ENCODE results near the gene CCDC27.

The CCDC27 gene

GRCh38 chr1:3729594-3730542, 22.4 kb upstream of the CCDC27 start:
- Mint-ChIP-seq H3K36me3 (no peaks in the 10 kb centered on the region), H3K9me3 (peaks cover 4% of the 10 kb centered on the region), H3K4me1 (no peaks in the 10 kb centered on the region), H3K27ac (no peak overlapping the region), H3K27me3 (peaks cover 32% of the 10 kb centered on the region), H3K4me3 (no peak overlapping the region)
- ATAC-seq = no peak

- no peaks in the 10 kb centered on the region for H3K36me3 Mint-ChIP-seq
- H3K27ac Mint-ChIP-seq = no peak overlapping the region
- H3K27me3 Mint-ChIP-seq = peaks cover 25% of the 10 kb centered on the region
- no peaks in the 10 kb centered on the region for H3K4me1 Mint-ChIP-seq
- no peak for ATAC-seq
- H3K9me3 Mint-ChIP-seq = peaks cover under 1% of the 10 kb centered on the region
- H3K4me3 Mint-ChIP-seq = no peak overlapping the region
Measured at GRCh38 chr1:3730543-3731247, 21.6 kb upstream of the CCDC27 start.

DNA sequence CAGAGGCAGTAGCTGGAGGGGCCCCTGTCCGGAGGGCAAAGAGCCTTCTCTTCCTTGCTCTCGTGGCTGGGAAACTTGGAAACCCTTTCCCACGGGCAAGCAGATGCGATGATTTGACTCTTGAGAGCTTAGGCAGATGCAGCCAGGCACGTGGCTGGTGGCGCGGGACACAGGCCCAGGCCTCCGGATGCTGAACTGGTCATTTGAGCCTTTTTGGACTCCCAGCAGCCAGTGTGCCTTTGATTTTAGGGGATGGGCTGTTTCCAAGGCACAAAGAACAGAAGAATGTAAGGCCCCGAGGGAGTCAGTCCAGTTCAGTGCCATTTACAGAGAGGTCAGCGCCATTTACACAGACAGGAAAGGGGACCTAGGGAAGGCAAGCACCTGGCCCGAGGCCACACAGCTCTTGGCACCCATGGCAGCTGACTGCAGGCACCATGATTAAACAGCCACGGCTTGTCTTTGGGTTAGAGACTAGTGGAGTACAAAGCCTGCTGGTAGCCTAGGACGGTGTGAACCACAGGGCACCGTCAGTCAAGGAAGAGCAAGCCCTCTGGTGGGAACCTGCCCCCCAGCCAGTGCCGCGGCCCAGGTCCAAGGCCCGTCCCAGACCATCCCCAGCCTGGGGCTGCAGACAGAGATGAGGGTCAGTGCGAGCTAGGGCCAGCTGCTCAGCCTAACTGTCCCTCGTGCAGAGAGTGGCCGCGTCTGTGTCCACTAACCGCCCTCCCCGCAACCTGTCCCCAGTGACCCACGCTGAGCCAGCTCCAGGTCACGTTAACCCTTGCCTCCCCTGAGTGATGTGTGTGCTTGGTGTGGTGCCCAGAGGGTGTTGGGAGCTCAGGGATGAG, 20.4 kb upstream of the CCDC27 start:
- Mint-ChIP-seq H3K27ac (no peak overlapping the region), H3K9me3 (no peaks in the 10 kb centered on the region), H3K4me3 (no peak overlapping the region), H3K36me3 (no peaks in the 10 kb centered on the region), H3K27me3 (peaks cover 14% of the 10 kb centered on the region), H3K4me1 (no peaks in the 10 kb centered on the region)
- no peak for ATAC-seq

GRCh38 chr1:3732434-3733093, 19.7 kb upstream of the CCDC27 start:
- Mint-ChIP-seq H3K27me3 (peaks cover 12% of the 10 kb centered on the region), H3K27ac (no peak overlapping the region), H3K4me3 (no peak overlapping the region), H3K4me1 (no peaks in the 10 kb centered on the region), H3K36me3 (no peaks in the 10 kb centered on the region), H3K9me3 (no peaks in the 10 kb centered on the region)
- no peak for ATAC-seq

DNA sequence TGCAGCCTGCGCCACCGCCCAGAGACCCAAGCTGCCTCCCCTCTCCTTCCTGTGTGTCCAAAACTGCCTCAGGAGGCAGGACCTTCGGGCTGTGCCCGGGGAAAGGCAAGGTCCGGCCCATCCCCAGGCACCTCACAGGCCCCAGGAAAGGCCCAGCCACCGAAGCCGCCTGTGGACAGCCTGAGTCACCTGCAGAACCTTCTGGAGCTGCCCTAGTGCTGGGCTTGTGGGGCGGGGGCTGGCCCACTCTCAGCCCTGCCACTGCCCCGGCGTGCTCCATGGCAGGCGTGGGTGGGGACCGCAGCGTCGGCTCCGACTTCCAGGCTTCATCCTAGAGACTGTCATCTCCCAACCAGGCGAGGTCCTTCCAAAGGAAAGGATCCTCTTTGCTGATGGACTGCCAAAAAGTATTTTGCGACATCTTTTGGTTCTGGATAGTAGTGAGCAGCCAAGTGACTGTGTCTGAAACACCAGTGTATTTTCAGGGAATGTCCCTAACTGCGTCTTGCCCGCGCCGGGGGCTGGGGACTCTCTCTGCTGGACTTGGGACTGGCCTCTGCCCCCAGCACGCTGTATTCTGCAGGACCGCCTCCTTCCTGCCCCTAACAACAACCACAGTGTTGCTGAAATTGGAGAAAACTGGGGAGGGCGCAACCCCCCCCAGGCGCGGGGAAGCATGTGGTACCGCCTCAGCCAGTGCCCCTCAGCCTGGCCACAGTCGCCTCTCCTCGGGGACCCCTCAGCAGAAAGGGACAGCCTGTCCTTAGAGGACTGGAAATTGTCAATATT, 19.0 kb upstream of the CCDC27 start:
- Mint-ChIP-seq H3K9me3 (no peaks in the 10 kb centered on the region), H3K4me3 (no peak overlapping the region), H3K27ac (no peak overlapping the region), H3K4me1 (no peaks in the 10 kb centered on the region), H3K27me3 (peaks cover 12% of the 10 kb centered on the region), H3K36me3 (no peaks in the 10 kb centered on the region)
- no peak for ATAC-seq

- no peaks in the 10 kb centered on the region for H3K4me1 Mint-ChIP-seq
- no peak overlapping the region for H3K27ac Mint-ChIP-seq
- H3K36me3 Mint-ChIP-seq = no peaks in the 10 kb centered on the region
- H3K4me3 Mint-ChIP-seq = no peak overlapping the region
- H3K9me3 Mint-ChIP-seq = no peaks in the 10 kb centered on the region
- peaks cover 4% of the 10 kb centered on the region for H3K27me3 Mint-ChIP-seq
- ATAC-seq = no peak
Measured at GRCh38 chr1:3733883-3734589, 18.2 kb upstream of the CCDC27 start.

DNA sequence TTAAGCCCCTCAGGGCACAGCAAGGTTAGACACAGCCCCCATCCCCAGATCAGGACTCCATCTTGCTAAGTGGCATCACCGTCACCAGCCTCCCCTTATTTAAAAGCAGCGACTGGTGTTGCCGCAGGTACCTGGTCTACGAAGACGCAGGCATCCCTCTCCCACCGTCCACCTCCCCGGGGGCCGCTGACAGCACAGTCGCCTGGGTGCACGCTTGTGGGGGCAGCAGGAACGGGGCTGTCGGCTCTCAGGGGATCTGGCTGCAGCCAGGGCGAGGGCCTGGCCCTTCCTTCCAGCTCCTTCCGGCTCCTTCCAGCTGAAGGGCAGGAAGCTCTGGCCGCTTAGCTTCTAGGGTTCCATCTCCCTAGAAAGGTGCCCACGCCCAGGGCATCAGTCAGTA, 17.6 kb upstream of the CCDC27 start:
- H3K27me3 Mint-ChIP-seq = no peaks in the 10 kb centered on the region

GRCh38 chr1:3735027-3735681, 17.1 kb upstream of the CCDC27 start:
- Mint-ChIP-seq H3K27ac (no peak overlapping the region), H3K27me3 (no peaks in the 10 kb centered on the region), H3K4me1 (no peaks in the 10 kb centered on the region), H3K4me3 (no peak overlapping the region), H3K36me3 (no peaks in the 10 kb centered on the region), H3K9me3 (no peaks in the 10 kb centered on the region)
- ATAC-seq = no peak

More for the DNA sequence above, 17.6 kb upstream of the CCDC27 start:
- Mint-ChIP-seq H3K9me3 (no peaks in the 10 kb centered on the region), H3K4me3 (no peak overlapping the region), H3K4me1 (no peaks in the 10 kb centered on the region), H3K27ac (no peak overlapping the region), H3K36me3 (no peaks in the 10 kb centered on the region)
- ATAC-seq = no peak

DNA sequence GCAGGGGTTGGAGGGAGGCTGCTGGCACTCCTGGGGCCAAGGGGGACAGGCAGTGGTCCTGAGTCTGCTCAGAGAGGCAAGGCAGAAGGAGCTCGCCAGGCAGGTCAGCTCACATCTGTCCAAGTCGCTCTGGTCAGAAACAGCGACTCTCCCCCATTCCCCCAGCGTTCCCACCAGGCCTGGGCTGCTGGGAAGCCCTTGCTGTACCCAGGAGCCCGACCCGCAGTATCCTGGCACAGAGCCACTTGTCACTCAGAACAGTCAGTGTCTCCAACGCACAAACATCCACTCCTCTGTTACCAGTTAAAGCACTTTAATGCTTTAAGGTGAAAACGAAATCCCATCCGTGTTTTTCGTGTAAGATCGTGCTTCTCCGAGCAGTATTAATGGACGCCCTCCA, 16.6 kb upstream of the CCDC27 start:
- no peaks in the 10 kb centered on the region for H3K27me3 Mint-ChIP-seq
- no peak overlapping the region for H3K4me3 Mint-ChIP-seq
- no peak overlapping the region for H3K27ac Mint-ChIP-seq
- no peak for ATAC-seq
- H3K36me3 Mint-ChIP-seq = no peaks in the 10 kb centered on the region
- no peaks in the 10 kb centered on the region for H3K4me1 Mint-ChIP-seq
- no peaks in the 10 kb centered on the region for H3K9me3 Mint-ChIP-seq

- H3K4me3 Mint-ChIP-seq = no peak overlapping the region
- H3K36me3 Mint-ChIP-seq = no peaks in the 10 kb centered on the region
- H3K9me3 Mint-ChIP-seq = no peaks in the 10 kb centered on the region
- no peaks in the 10 kb centered on the region for H3K4me1 Mint-ChIP-seq
- no peak for ATAC-seq
- no peak overlapping the region for H3K27ac Mint-ChIP-seq
- no peaks in the 10 kb centered on the region for H3K27me3 Mint-ChIP-seq
Measured at GRCh38 chr1:3736131-3736561, 16.1 kb upstream of the CCDC27 start.

- no peak overlapping the region for H3K27ac Mint-ChIP-seq
- no peak overlapping the region for H3K4me3 Mint-ChIP-seq
- H3K9me3 Mint-ChIP-seq = no peaks in the 10 kb centered on the region
- H3K27me3 Mint-ChIP-seq = no peaks in the 10 kb centered on the region
- H3K4me1 Mint-ChIP-seq = peaks cover 4% of the 10 kb centered on the region
- ATAC-seq = no peak
- peaks cover 4% of the 10 kb centered on the region for H3K36me3 Mint-ChIP-seq
Measured at GRCh38 chr1:3736708-3737107, 15.5 kb upstream of the CCDC27 start.

GRCh38 chr1:3738943-3739342, 13.3 kb upstream of the CCDC27 start:
- H3K36me3 Mint-ChIP-seq = peaks cover 6% of the 10 kb centered on the region
- no peak for ATAC-seq
- H3K27ac Mint-ChIP-seq = no peak overlapping the region
- H3K4me3 Mint-ChIP-seq = no peak overlapping the region
- no peaks in the 10 kb centered on the region for H3K9me3 Mint-ChIP-seq
- peaks cover 6% of the 10 kb centered on the region for H3K4me1 Mint-ChIP-seq
- no peaks in the 10 kb centered on the region for H3K27me3 Mint-ChIP-seq

GRCh38 chr1:3740042-3740441, 12.2 kb upstream of the CCDC27 start:
- Mint-ChIP-seq H3K27me3 (no peaks in the 10 kb centered on the region), H3K4me1 (peaks cover 12% of the 10 kb centered on the region), H3K27ac (no peak overlapping the region), H3K4me3 (no peak overlapping the region), H3K9me3 (no peaks in the 10 kb centered on the region), H3K36me3 (peaks cover 6% of the 10 kb centered on the region)
- no peak for ATAC-seq

All from stimulated activated memory B cell treated with anti-CD40 and anti-IgM and Interleukin-4, amounts not matched to agents 10 μg/mL and 1 μg/mL and 100 μg/mL, for 72 hours (primary cell).